Tibial nerve (tissue), 3 donors: ENCODE measurements around the gene MAPK10.

ENCODE experiments used
- CTCF ChIP-seq, 5 experiments: fragments of 200-600 bp in 3 of 5; fragments of 450-650 bp in 2 of 5; sonication (generic) in 3 of 5; IDR thresholded peaks; one replicate each; pipeline ENCODE4 v1.5.1; 2016 to 2019; ENCODE audit warnings: antibody characterized with exemption in 5 of 5, mild to moderate bottlenecking in 3 of 5, moderate library complexity in 2 of 5
- POLR2A ChIP-seq, 2 donors: fragments of 450-650 bp; IDR thresholded peaks; one replicate each; pipeline ENCODE4 v1.6.1; 2017; ENCODE audit warnings: antibody characterized with exemption in 2 of 2, mild to moderate bottlenecking in 2 of 2, moderate library complexity in 2 of 2

GRCh38 chr4:86264241-86264640, 95.6 kb downstream of the MAPK10 start:
- TF ChIP-seq CTCF (IDR thresholded peaks at IDR 0.05) (no peak), POLR2A (IDR thresholded peaks at IDR 0.05) (no peak)
